ENCODE data around the gene POLR3GL.

DNA sequence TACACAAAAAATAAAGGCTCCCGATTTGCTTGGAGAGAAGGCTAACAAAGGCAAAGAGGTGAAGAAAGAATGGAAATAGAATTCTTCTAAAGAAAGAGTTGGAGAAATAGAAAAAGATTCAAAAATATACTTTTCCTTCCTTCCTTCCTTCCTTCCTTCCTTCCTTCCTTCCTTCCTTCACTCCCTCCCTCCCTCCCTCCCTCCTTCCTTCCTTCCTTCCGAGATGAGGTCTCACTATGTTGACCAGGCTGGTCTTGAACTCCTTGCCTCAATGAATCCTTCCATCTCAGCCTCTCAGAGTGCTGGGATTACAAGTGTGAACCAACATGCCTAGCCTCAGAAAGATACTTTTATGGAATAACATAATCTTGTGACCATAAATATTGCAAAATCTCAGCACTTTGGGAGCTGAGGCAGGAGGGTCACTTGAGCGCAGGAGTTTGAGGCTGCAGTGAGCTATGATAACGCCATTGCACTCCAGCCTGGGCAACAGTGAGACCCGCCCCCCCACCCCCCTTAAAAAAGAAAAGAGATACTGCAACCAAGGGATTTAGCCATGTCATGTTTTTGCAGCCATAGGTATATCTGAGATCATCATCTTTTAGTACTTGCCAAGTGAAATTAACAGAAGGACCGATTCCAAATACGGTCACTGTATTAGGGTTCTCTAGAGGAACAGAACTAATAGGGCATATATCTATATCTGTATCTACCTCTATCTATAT is 58.1 kb downstream of the POLR3GL start:
- no peak for TF ChIP-seq ZNF274 (IDR thresholded peaks at IDR 0.05; ENCODE audit: low read depth, low read length)
- TF ChIP-seq YY1 (IDR thresholded peaks at IDR 0.05; ENCODE audit: insufficient read depth, insufficient read length) = no peak
- TF ChIP-seq SUZ12 (IDR thresholded peaks at IDR 0.05; ENCODE audit: extremely low read depth, insufficient read depth, insufficient read length) = no peak
